ENCODE results near the gene TBATA.

The TBATA gene

DNA sequence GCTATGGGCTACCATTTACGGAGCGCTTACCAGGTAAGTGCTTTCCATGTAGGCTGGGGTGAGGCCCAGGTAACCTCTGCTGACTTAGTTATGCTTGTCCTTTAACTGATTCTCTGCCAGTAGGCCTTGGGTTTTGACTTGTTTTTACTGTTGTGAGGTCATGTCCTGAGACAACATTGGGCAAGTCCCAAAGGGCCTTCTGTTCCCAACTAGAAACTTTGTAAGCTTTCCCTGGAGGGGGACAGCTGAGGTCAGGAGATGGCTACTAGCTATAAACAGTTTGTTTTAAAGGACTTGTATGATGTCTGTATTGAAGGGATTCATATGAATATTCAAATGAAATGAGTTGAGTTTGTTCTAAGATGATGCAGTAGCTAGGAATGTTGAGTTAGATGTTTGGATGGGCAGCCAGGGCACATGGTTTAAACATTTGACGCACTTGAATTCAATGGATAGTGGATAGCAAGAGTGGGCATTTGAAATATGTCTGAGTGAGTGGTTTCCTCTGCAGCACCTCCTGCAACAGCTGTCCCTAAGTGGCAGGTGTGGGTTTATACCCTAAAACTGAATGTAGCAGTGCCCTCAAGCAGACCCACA, 20.5 kb upstream of the TBATA start:
- Histone ChIP-seq H3K9ac (ENCODE audit: low read depth, low read length) (no peak overlapping the region), H3K36me3 (ENCODE audit: insufficient read depth, low read depth, low read length) (no peaks in the 10 kb centered on the region), H3K27ac (ENCODE audit: low read length) (no peak overlapping the region), H3K4me3 (ENCODE audit: low read length) (no peak overlapping the region), H3K27me3 (ENCODE audit: insufficient read depth, low read length) (no peaks in the 10 kb centered on the region), H3K9me3 (ENCODE audit: insufficient read depth, low read depth, low read length) (no peaks in the 10 kb centered on the region), H3K4me1 (ENCODE audit: insufficient read depth, low read length) (peaks cover 4% of the 10 kb centered on the region)

DNA sequence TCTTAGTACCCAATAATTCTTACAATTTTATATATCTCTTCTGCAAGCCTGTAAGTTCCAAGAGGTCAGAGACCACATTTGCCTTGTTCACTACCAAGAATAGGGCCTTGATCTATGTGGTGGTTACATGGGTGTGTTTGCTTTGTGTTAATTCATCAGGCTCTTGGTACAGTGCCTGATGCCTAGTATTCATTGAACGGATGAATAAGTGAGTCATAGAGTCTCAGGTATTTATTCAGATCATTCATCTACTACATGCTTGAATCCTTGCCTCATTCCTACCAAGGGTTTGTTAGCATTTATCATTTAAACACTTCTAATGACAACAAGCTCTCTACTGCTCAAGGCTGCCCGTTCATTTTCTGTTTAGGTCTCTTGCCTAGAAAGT, 19.2 kb upstream of the TBATA start:
- no peak overlapping the region for H3K4me3 ChIP-seq (ENCODE audit: low read length)
- H3K27me3 ChIP-seq (ENCODE audit: insufficient read depth, low read length): no peaks in the 10 kb centered on the region
- H3K9ac ChIP-seq (ENCODE audit: low read depth, low read length): no peak overlapping the region
- no peaks in the 10 kb centered on the region for H3K9me3 ChIP-seq (ENCODE audit: insufficient read depth, low read depth, low read length)
- H3K36me3 ChIP-seq (ENCODE audit: insufficient read depth, low read depth, low read length): no peaks in the 10 kb centered on the region
- no peak overlapping the region for H3K27ac ChIP-seq (ENCODE audit: low read length)
- H3K4me1 ChIP-seq (ENCODE audit: insufficient read depth, low read length): peaks cover 4% of the 10 kb centered on the region; the same call in 1 of the 2 replicates

DNA sequence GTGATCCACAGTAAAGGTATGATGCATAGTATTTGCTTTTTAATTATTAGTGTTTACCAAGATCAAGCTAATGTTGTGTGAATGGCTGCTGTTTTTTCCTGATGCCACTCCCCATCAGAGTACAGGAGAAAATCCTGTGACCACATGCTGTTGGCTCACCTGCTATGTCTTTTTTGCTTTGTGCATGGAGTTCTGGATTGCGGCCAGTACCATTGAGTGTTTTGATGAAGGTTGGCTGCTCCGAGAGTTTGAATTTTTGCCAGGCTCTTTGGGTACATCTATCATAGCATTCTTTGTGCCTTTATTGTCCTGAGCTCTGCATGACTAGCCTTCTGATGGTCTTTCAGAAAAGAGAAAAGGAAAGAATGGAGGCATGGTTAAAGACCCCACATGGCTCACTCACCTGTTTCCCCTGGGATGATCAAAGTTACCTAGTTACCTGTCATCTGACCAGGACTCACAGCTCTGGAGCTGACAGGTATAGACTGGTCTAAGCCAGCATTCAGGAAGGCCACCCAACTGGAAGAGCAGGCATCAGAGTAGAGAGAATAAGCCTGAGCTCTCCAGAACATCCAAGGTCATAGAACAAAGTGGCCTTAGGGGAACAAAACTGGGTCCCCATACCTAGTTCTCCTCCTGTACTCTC, 18.7 kb upstream of the TBATA start:
- Histone ChIP-seq H3K9me3 (ENCODE audit: insufficient read depth, low read depth, low read length) (no peaks in the 10 kb centered on the region), H3K4me1 (ENCODE audit: insufficient read depth, low read length) (peaks cover 4% of the 10 kb centered on the region; the same call in 1 of the 2 replicates), H3K4me3 (ENCODE audit: low read length) (no peak overlapping the region), H3K27me3 (ENCODE audit: insufficient read depth, low read length) (no peaks in the 10 kb centered on the region), H3K9ac (ENCODE audit: low read depth, low read length) (no peak overlapping the region), H3K36me3 (ENCODE audit: insufficient read depth, low read depth, low read length) (no peaks in the 10 kb centered on the region), H3K27ac (ENCODE audit: low read length) (no peak overlapping the region)

DNA sequence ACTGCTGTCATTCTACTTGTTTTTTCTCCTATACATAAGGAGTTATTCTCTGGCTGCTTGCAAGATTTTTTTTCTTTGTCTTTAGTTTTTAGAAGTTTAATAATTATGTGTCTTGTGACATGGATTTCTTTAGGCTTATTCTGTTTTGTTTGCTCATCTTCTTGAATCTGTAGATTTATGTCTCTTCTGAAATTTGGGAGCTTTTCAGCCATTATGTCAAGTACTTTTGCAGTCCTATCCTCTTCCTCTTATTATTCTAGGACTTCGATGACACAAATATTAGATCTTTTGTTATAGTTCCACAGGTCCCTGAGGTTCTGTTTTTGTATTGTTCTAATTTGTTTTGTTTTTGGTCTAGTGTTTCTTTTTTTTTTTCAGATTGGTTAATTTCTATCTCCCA, 16.7 kb upstream of the TBATA start:
- no peaks in the 10 kb centered on the region for H3K27me3 ChIP-seq (ENCODE audit: insufficient read depth, low read length)
- H3K4me1 ChIP-seq (ENCODE audit: insufficient read depth, low read length): peaks cover under 1% of the 10 kb centered on the region; the same call in 1 of the 2 replicates
- H3K36me3 ChIP-seq (ENCODE audit: insufficient read depth, low read depth, low read length): no peaks in the 10 kb centered on the region
- no peak overlapping the region for H3K27ac ChIP-seq (ENCODE audit: low read length)
- no peak overlapping the region for H3K9ac ChIP-seq (ENCODE audit: low read depth, low read length)
- no peaks in the 10 kb centered on the region for H3K9me3 ChIP-seq (ENCODE audit: insufficient read depth, low read depth, low read length)
- no peak overlapping the region for H3K4me3 ChIP-seq (ENCODE audit: low read length)

DNA sequence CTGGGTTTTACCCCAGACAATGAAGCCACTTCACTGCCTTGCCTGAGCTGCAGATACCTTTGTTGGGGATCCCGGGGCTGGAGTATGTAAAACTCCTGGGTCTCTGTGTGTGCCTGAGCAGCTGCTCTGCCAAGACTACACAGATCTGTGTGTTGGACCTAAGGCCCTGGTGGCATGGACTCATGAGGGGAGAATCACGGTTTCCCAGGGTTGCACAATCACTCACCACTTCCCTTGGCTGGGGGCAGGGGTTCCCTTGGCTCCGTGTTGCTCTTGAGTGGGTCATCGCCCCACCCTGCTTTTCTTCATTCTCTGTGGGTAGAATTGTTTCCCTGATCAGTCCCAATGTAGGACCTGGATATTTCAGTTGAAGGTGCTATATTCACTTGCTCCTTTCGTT, 13.9 kb upstream of the TBATA start:
- H3K27me3 ChIP-seq (ENCODE audit: insufficient read depth, low read length): no peaks in the 10 kb centered on the region
- H3K36me3 ChIP-seq (ENCODE audit: insufficient read depth, low read depth, low read length): no peaks in the 10 kb centered on the region
- no peaks in the 10 kb centered on the region for H3K9me3 ChIP-seq (ENCODE audit: insufficient read depth, low read depth, low read length)
- H3K27ac ChIP-seq (ENCODE audit: low read length): no peak overlapping the region
- H3K4me3 ChIP-seq (ENCODE audit: low read length): no peak overlapping the region
- H3K4me1 ChIP-seq (ENCODE audit: insufficient read depth, low read length): no peaks in the 10 kb centered on the region
- no peak overlapping the region for H3K9ac ChIP-seq (ENCODE audit: low read depth, low read length)

DNA sequence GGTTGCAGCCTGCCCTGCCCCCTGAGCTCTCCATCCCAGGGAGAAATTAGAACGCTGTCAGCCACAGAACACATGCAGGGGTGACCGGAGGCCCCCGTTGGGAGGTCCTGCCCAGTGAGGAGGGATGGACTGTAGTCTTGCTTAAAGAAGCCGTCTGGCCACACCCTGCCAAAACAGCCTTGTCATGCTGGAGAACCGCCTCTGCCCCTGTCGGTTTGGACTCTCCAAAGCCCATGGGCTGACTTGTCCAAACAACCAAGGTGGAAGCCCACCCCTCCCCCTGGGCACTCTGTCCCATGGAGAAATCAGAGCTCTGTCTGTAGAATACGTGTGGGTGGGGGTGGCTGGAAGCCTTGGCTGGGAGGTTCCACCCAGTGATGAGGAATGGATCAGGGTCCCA, 12.7 kb upstream of the TBATA start:
- Histone ChIP-seq H3K27ac (ENCODE audit: low read length) (no peak overlapping the region), H3K4me3 (ENCODE audit: low read length) (no peak overlapping the region), H3K27me3 (ENCODE audit: insufficient read depth, low read length) (no peaks in the 10 kb centered on the region), H3K36me3 (ENCODE audit: insufficient read depth, low read depth, low read length) (no peaks in the 10 kb centered on the region), H3K4me1 (ENCODE audit: insufficient read depth, low read length) (no peaks in the 10 kb centered on the region), H3K9me3 (ENCODE audit: insufficient read depth, low read depth, low read length) (no peaks in the 10 kb centered on the region), H3K9ac (ENCODE audit: low read depth, low read length) (no peak overlapping the region)

DNA sequence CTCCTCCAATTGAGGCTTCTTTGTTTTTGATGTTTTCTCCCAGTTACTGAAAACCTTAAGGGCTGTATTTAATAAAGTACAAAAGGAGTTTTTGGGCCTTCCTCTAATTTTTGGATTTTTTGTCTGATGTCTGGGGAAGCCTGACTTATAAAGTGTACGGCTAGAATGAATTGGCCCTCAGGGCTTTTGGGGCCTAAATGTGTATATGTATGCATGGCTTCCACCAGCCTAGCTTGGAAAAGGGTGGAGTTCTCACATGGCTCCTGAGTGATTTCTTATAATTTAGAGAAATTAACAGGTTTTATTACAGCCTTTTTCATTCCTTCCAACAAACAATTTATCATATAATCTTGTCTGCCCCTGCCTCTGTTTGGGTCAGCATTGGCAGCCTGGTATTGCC, 10.4 kb upstream of the TBATA start:
- Histone ChIP-seq H3K27me3 (ENCODE audit: insufficient read depth, low read length) (no peaks in the 10 kb centered on the region), H3K4me3 (ENCODE audit: low read length) (no peak overlapping the region), H3K4me1 (ENCODE audit: insufficient read depth, low read length) (no peaks in the 10 kb centered on the region), H3K36me3 (ENCODE audit: insufficient read depth, low read depth, low read length) (no peaks in the 10 kb centered on the region), H3K9me3 (ENCODE audit: insufficient read depth, low read depth, low read length) (no peaks in the 10 kb centered on the region), H3K27ac (ENCODE audit: low read length) (no peak overlapping the region), H3K9ac (ENCODE audit: low read depth, low read length) (no peak overlapping the region)

DNA sequence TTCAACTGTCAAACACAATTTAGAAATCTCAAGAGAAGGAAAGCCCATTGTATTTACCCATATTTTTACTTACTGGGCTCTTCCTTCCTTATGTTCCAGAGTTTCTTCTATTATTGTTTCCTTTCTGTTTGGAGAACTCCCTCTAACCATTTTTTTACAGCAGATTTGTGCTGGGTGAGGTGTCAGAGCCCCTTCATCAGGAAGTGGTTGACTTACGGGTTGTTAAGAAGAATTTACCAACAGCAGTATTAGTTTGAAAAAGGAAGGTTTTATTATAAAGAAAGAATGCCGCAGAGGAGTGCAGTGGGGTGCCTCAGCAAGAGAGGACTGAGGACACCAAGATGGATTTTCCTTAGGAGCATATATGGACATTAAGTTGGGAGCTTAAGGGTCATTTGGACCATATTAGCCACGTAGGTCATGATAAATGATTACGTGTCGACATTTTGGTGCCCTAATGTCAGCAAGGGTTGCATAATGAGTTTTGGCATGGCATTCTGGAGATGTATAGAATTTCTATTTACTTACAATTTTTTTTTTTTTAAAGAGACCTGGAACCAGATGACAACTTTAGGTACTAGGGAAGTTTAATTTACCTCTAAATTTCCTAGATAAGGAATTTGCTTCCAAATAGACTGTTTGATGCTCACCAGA, 6.3 kb upstream of the TBATA start:
- no peak overlapping the region for H3K4me3 ChIP-seq (ENCODE audit: low read length)
- no peaks in the 10 kb centered on the region; the same call in 1 of the 2 replicates for H3K27me3 ChIP-seq (ENCODE audit: insufficient read depth, low read length)
- H3K4me1 ChIP-seq (ENCODE audit: insufficient read depth, low read length): no peaks in the 10 kb centered on the region
- no peak overlapping the region for H3K9ac ChIP-seq (ENCODE audit: low read depth, low read length)
- H3K36me3 ChIP-seq (ENCODE audit: insufficient read depth, low read depth, low read length): no peaks in the 10 kb centered on the region
- H3K27ac ChIP-seq (ENCODE audit: low read length): no peak overlapping the region
- H3K9me3 ChIP-seq (ENCODE audit: insufficient read depth, low read depth, low read length): no peaks in the 10 kb centered on the region

DNA sequence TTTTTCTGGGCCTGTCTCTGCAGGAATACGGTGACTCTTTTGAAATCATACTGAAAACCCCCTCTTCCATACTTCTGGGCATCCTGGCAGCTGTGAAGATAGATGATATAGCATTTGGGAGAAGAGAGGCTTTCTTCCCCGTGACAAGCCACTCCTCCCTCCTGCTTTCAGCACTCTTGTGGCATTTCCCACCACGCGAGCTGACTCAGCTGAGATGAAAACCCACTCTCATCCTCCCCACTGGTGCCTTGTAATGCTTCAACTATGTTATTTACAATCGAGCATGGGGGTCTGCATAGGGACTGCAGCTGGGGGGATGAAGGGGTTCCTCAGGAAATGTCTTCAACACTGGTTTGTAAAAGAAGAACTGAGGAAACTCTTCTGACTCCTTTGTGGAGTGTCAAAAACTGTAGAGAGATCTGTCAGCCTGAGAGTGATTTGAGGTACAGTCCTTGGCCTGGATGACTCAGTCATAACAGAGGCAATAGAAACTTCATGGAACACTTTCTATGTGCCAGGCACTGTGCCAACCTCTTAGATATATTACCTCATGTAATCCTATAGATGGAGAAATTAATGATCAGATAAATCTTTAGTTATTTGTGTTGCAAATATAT, 1.7 kb upstream of the TBATA start:
- Histone ChIP-seq H3K9me3 (ENCODE audit: insufficient read depth, low read depth, low read length) (no peaks in the 10 kb centered on the region), H3K4me3 (ENCODE audit: low read length) (no peak overlapping the region), H3K27me3 (ENCODE audit: insufficient read depth, low read length) (no peaks in the 10 kb centered on the region; the same call in 1 of the 2 replicates), H3K36me3 (ENCODE audit: insufficient read depth, low read depth, low read length) (no peaks in the 10 kb centered on the region), H3K27ac (ENCODE audit: low read length) (no peak overlapping the region), H3K9ac (ENCODE audit: low read depth, low read length) (no peak overlapping the region), H3K4me1 (ENCODE audit: insufficient read depth, low read length) (no peaks in the 10 kb centered on the region)

DNA sequence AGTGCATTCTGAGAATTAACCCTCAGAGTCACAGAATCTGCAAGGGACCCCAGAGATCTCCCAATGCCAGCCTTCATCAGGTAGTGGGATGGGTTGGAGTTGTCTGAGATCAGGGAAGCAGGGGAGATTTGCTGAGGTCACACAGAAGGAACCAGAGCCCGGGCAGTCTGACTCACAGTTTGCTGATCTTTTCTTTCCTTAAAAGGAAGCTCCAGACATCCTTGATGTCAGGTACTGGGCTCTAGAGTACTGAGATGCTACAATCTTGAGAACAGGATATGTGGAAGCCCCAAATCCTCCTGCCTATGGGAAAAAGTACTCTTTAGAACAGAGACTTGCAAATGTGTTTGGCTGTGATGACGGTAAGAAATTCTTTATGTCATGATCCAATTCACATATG, 706 bp downstream of the TBATA start:
- no peaks in the 10 kb centered on the region for H3K36me3 ChIP-seq (ENCODE audit: insufficient read depth, low read depth, low read length)
- no peaks in the 10 kb centered on the region for H3K4me1 ChIP-seq (ENCODE audit: insufficient read depth, low read length)
- H3K27me3 ChIP-seq (ENCODE audit: insufficient read depth, low read length): no peaks in the 10 kb centered on the region
- H3K9ac ChIP-seq (ENCODE audit: low read depth, low read length): no peak overlapping the region
- H3K9me3 ChIP-seq (ENCODE audit: insufficient read depth, low read depth, low read length): no peaks in the 10 kb centered on the region
- no peak overlapping the region for H3K27ac ChIP-seq (ENCODE audit: low read length)
- H3K4me3 ChIP-seq (ENCODE audit: low read length): no peak overlapping the region

DNA sequence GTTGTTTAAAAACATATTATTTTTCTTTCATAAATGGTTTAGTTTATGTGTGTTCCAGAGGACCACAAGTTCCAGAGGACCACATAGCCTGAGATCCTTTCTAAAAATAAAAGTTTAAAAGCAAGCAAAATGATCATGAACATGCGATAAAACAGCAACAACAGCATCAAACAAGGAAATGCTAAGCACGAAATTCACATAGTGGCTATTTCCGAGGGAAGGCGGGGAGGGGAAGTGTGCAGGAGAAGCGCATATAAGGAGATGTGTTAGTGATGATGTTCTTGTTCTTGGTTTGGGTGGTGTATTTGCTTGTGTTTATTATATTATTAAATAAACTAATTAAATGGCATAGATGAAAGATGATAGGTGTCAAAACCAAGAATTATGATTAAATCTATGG, 1.2 kb downstream of the TBATA start:
- no peaks in the 10 kb centered on the region for H3K36me3 ChIP-seq (ENCODE audit: insufficient read depth, low read depth, low read length)
- H3K4me3 ChIP-seq (ENCODE audit: low read length): no peak overlapping the region
- no peak overlapping the region for H3K27ac ChIP-seq (ENCODE audit: low read length)
- H3K27me3 ChIP-seq (ENCODE audit: insufficient read depth, low read length): no peaks in the 10 kb centered on the region
- H3K9me3 ChIP-seq (ENCODE audit: insufficient read depth, low read depth, low read length): no peaks in the 10 kb centered on the region
- no peaks in the 10 kb centered on the region for H3K4me1 ChIP-seq (ENCODE audit: insufficient read depth, low read length)
- no peak overlapping the region for H3K9ac ChIP-seq (ENCODE audit: low read depth, low read length)

Measured in iPS-20b (cell line).